NB4 (cell line): ENCODE results near the gene UBE2L5.

Experiments
- MAX ChIP-seq: IDR thresholded peaks from 2 replicates; pipeline ENCODE4 v1.6.1; 2011; ENCODE audit warnings: low read depth, low read length
- POLR2A ChIP-seq: IDR thresholded peaks from 2 replicates; pipeline ENCODE4 v1.6.1; 2011; ENCODE audit warnings: mild to moderate bottlenecking; ENCODE audit not compliant: insufficient read length; ENCODE audit errors: extremely low read depth
- TF ChIP-seq, protein P1 (sequence below): IDR thresholded peaks from one replicate; pipeline ENCODE4 v1.5.1; 2012; ENCODE audit warnings: low read depth, low read length

- TF ChIP-seq POLR2A = no peak
- TF ChIP-seq, protein P1, sequence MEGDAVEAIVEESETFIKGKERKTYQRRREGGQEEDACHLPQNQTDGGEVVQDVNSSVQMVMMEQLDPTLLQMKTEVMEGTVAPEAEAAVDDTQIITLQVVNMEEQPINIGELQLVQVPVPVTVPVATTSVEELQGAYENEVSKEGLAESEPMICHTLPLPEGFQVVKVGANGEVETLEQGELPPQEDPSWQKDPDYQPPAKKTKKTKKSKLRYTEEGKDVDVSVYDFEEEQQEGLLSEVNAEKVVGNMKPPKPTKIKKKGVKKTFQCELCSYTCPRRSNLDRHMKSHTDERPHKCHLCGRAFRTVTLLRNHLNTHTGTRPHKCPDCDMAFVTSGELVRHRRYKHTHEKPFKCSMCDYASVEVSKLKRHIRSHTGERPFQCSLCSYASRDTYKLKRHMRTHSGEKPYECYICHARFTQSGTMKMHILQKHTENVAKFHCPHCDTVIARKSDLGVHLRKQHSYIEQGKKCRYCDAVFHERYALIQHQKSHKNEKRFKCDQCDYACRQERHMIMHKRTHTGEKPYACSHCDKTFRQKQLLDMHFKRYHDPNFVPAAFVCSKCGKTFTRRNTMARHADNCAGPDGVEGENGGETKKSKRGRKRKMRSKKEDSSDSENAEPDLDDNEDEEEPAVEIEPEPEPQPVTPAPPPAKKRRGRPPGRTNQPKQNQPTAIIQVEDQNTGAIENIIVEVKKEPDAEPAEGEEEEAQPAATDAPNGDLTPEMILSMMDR = no peak
- no peak for TF ChIP-seq MAX
Observed at GRCh38 chr13:30418717-30419459, 3.4 kb upstream of the UBE2L5 start.
